GM12878 (cell line): ENCODE results near the gene TADA2A. TPM values are rescaled to one million over a fixed set of nuclear protein-coding genes. Genes with fewer than 3 reads are reported as not detected.

Experiments
- ATAC-seq: fragments of 200-7000 bp; cut with Tn5 transposase; 3 replicates; pipeline ENCODE4 v1.9.1; 2020; ENCODE audit warnings: mild to moderate bottlenecking, moderate library complexity
- BruUV-seq: library from RNA; stranded (reverse); fragments of 400-500 nt; replicated peaks from 2 replicates; lab custom pipeline; 2021; lab: Mats Ljungman, UMichigan
- CTCF ChIA-PET: fragments of 300-600 bp; sonication (Branson Sonifier 250); formaldehyde crosslinking; extraction: SDS; loops from one replicate; lab custom pipeline; 2021; ENCODE audit warnings: inconsistent platforms; lab: Yijun Ruan, JAX
- POLR2A ChIA-PET: fragments of 350-600 bp; formaldehyde crosslinking; extraction: SDS; loops from one replicate; lab custom pipeline; 2021; ENCODE audit warnings: inconsistent platforms; lab: Charles Lee
- RAD21 ChIA-PET: fragments of 300-600 bp; sonication (Branson Sonifier 250); formaldehyde crosslinking; loops from one replicate; lab custom pipeline; 2023; ENCODE audit warnings: antibody characterized with exemption; ENCODE audit not compliant: unreplicated experiment; lab: Charles Lee
- SMC1A ChIA-PET: fragments of 300-600 bp; sonication (Branson Sonifier 250); formaldehyde crosslinking; loops from one replicate; lab custom pipeline; 2023; ENCODE audit not compliant: unreplicated experiment, uncharacterized antibody; lab: Charles Lee
- DNase-seq: peaks from one replicate; pipeline ENCODE4 v3.0.0-alpha.2; 2011; ENCODE audit warnings: low read depth, low spot score
- FAIRE-seq: peaks from 3 replicates; lab custom pipeline; 2011; peaks lifted over from hg19 to GRCh38; lab: Jason Lieb, UNC
- H2AFZ ChIP-seq: 2 replicates; pipeline ENCODE4 v1.6.0; 2011; ENCODE audit warnings: low read depth, low read length, control low read depth; ENCODE audit not compliant: control insufficient read depth
- H3K27ac ChIP-seq: 2 replicates; pipeline ENCODE4 v1.5.1; 2011; ENCODE audit warnings: control low read depth; ENCODE audit not compliant: control insufficient read depth, insufficient read depth
- H3K27me3 ChIP-seq, 2 experiments: replicated peaks in 1 of 2; 2 replicates each; pipeline versions ENCODE4 v1.6.0 to v1.6.1; 2011; ENCODE audit warnings: low read length in 1 of 2; ENCODE audit not compliant: control insufficient read depth in 2 of 2, insufficient read depth in 2 of 2
- H3K36me3 ChIP-seq, 2 experiments: 2 replicates each; pipeline ENCODE4 v1.5.1; 2011; ENCODE audit warnings: low read length in 1 of 2; ENCODE audit not compliant: control insufficient read depth in 2 of 2, insufficient read depth in 2 of 2
- H3K4me1 ChIP-seq: 2 replicates; pipeline ENCODE4 v1.6.1; 2011; ENCODE audit warnings: mild to moderate bottlenecking, low read length, moderate library complexity, mixed read lengths; ENCODE audit not compliant: control insufficient read depth, insufficient read depth
- H3K4me2 ChIP-seq: 2 replicates; pipeline ENCODE4 v1.6.0; 2011; ENCODE audit warnings: control low read depth; ENCODE audit not compliant: control insufficient read depth, insufficient read depth
- H3K4me3 ChIP-seq: fragments of 200-600 bp; sonication (generic); 2 replicates; pipeline ENCODE4 v1.5.1; 2016
- H3K79me2 ChIP-seq: 2 replicates; pipeline ENCODE4 v1.6.0; 2011; ENCODE audit warnings: low read length; ENCODE audit not compliant: control insufficient read depth, insufficient read depth
- H3K9ac ChIP-seq: 2 replicates; pipeline ENCODE4 v1.8.0; 2011; ENCODE audit warnings: low read length, control low read depth, mixed read lengths; ENCODE audit not compliant: control insufficient read depth, insufficient read depth
- H3K9me3 ChIP-seq: replicated peaks from 3 replicates; pipeline ENCODE4 v1.5.1; 2011; ENCODE audit warnings: mild to moderate bottlenecking, low read length; ENCODE audit not compliant: control insufficient read depth, insufficient read depth
- H4K20me1 ChIP-seq: 2 replicates; pipeline ENCODE4 v1.6.0; 2011; ENCODE audit not compliant: control insufficient read depth, insufficient read depth
- NFYA ChIP-seq: IDR thresholded peaks from 2 replicates; pipeline ENCODE4 v1.6.1; 2011; ENCODE audit warnings: low read depth, mild to moderate bottlenecking, low read length, improper control_type of control experiment, borderline replicate concordance
- NFYB ChIP-seq: IDR thresholded peaks from 2 replicates; pipeline ENCODE4 v1.6.1; 2011; ENCODE audit warnings: low read depth, mild to moderate bottlenecking, low read length, improper control_type of control experiment, moderate library complexity; ENCODE audit not compliant: insufficient read depth
- RAD21 ChIP-seq: IDR thresholded peaks from 2 replicates; pipeline ENCODE4 v1.6.1; 2011; ENCODE audit warnings: mild to moderate bottlenecking, low read depth, low read length, moderate library complexity; ENCODE audit not compliant: insufficient read depth
- SIN3A ChIP-seq: IDR thresholded peaks from 2 replicates; pipeline ENCODE4 v1.6.1; 2012; ENCODE audit warnings: low read depth, low read length, improper control_type of control experiment
- SMAD1 ChIP-seq: fragments of 450-650 bp; IDR thresholded peaks from 2 replicates; pipeline ENCODE4 v1.6.1; 2018; ENCODE audit warnings: mild to moderate bottlenecking, low read depth; ENCODE audit not compliant: partially characterized antibody
- WGBS: methylation state at CpG from one replicate; pipeline ENCODE4 v1.1.6; 2016; ENCODE audit warnings: low lambda C conversion rate; ENCODE audit not compliant: insufficient replicate concordance, insufficient coverage; ENCODE audit errors: missing lambda C conversion rate; 5-methylcytosine and 5-hydroxymethylcytosine counted together
- in situ Hi-C: fragments of 300-500 bp; cut with MboI; formaldehyde crosslinking; loops from 9 replicates; pipeline ENCODE4 v1.14.3; 2018; ENCODE audit warnings: mixed read lengths
- intact Hi-C: fragments of 100-400 bp; cut with micrococcal nuclease; formaldehyde crosslinking; loops from one replicate; pipeline ENCODE4 v1.14.2; 2022; ENCODE audit not compliant: unreplicated experiment
- polyA plus RNA-seq, 11 experiments: library from polyadenylated mRNA; depleted of rRNA in 4 of 11; unstranded in 6 of 11; stranded (reverse) in 5 of 11; fragments of >200 nt; fragmentation: Nextera tagmentation in 4 of 11; fragmentation: Illumina TruSeq in 1 of 11; extraction: Ambion mirVana in 4 of 11; extraction: Trizol in 1 of 11; gene quantifications; 1 replicate in 1 of 11; 2 replicates in 10 of 11; pipeline versions ENCODE4 v1.2.1 to v1.2.3, GENCODE V29; 2011 to 2016; ENCODE audit warnings: inconsistent platforms in 2 of 11, missing spikeins in 2 of 11, low read depth in 1 of 11
- total RNA-seq, 4 experiments: library from RNA; depleted of rRNA in 3 of 4; stranded (reverse); fragments of >200 nt in 3 of 4; fragmentation: Illumina TruSeq in 1 of 4; extraction: Trizol in 1 of 4; gene quantifications; 2 replicates each; pipeline versions ENCODE4 v1.2.1 to v1.2.3, GENCODE V29; 2013 to 2021
- TF ChIP-seq, protein P1 (sequence below): IDR thresholded peaks from 2 replicates; pipeline ENCODE4 v1.6.1; 2012; ENCODE audit warnings: low read depth, low read length, improper control_type of control experiment
- TF ChIP-seq, protein P2 (sequence below): fragments of 450-650 bp; formaldehyde crosslinking; IDR thresholded peaks from 2 replicates; pipeline ENCODE4 v1.4.0; 2020; ENCODE audit warnings: mild to moderate bottlenecking, moderate library complexity
- TF ChIP-seq, protein P3 (sequence below), 3 experiments: IDR thresholded peaks in 2 of 3; conservative IDR thresholded peaks in 1 of 3; 2 replicates each; pipeline ENCODE4 v1.5.1; 2011; ENCODE audit warnings: low read depth in 3 of 3, low read length in 3 of 3, mild to moderate bottlenecking in 3 of 3, control low read depth in 2 of 3, moderate library complexity in 2 of 3, inconsistent platforms in 1 of 3, mixed read lengths in 1 of 3; ENCODE audit not compliant: control insufficient read depth in 2 of 3, insufficient read depth in 1 of 3; ENCODE audit errors: extremely low read depth in 1 of 3
- TF ChIP-seq, protein P4 (sequence below): IDR thresholded peaks from 2 replicates; pipeline ENCODE4 v1.6.1; 2012; ENCODE audit warnings: improper control_type of control experiment, low read depth, low read length; ENCODE audit not compliant: insufficient replicate concordance

TADA2A gene
- total and polyA plus RNA-seq, 10 of the 15 experiments (the other 5 are each of a cell fraction or from before 2014, with no cell fraction given), result 19.6 to 43.8 (median 34.1) TPM

DNA sequence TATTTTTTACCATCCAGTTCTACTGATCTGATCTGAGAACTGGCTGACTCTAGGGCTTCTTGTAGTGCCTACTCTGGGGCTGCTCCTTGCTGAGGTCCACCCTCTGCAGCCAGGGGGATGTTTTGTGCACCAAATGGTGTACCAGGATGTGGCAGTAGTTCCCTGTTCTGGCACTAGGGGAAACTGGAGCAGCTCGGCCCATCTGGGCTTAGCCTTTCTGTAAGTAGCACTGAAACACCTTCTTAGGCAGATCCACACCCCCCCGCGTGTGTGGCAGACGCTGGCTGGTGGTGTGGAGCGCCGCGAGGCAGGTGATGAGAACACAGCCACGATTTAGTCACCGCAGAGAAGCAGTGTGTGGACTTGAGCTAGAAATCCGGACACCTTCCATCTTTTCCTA, 100.0 kb downstream of the TADA2A start:
- Histone ChIP-seq H3K79me2 (no peaks in the 10 kb centered on the region; the same call in 1 of the 2 replicates), H3K27ac (no peak overlapping the region)
- WGBS, result 83% methylated on average over 10 of the region's 10 CpGs
- TF ChIP-seq RAD21, result 0 out of 2 replicates have a peak, but pooled peaks have one; percentile 2
- TF ChIP-seq, protein P1, sequence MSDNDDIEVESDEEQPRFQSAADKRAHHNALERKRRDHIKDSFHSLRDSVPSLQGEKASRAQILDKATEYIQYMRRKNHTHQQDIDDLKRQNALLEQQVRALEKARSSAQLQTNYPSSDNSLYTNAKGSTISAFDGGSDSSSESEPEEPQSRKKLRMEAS, result no peak
- TF ChIP-seq SMAD1, result no peak
- TF ChIP-seq, protein P2, sequence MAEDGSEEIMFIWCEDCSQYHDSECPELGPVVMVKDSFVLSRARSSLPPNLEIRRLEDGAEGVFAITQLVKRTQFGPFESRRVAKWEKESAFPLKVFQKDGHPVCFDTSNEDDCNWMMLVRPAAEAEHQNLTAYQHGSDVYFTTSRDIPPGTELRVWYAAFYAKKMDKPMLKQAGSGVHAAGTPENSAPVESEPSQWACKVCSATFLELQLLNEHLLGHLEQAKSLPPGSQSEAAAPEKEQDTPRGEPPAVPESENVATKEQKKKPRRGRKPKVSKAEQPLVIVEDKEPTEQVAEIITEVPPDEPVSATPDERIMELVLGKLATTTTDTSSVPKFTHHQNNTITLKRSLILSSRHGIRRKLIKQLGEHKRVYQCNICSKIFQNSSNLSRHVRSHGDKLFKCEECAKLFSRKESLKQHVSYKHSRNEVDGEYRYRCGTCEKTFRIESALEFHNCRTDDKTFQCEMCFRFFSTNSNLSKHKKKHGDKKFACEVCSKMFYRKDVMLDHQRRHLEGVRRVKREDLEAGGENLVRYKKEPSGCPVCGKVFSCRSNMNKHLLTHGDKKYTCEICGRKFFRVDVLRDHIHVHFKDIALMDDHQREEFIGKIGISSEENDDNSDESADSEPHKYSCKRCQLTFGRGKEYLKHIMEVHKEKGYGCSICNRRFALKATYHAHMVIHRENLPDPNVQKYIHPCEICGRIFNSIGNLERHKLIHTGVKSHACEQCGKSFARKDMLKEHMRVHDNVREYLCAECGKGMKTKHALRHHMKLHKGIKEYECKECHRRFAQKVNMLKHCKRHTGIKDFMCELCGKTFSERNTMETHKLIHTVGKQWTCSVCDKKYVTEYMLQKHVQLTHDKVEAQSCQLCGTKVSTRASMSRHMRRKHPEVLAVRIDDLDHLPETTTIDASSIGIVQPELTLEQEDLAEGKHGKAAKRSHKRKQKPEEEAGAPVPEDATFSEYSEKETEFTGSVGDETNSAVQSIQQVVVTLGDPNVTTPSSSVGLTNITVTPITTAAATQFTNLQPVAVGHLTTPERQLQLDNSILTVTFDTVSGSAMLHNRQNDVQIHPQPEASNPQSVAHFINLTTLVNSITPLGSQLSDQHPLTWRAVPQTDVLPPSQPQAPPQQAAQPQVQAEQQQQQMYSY (CRISPR knock-in tag), result no peak
- TF ChIP-seq, protein P3, sequence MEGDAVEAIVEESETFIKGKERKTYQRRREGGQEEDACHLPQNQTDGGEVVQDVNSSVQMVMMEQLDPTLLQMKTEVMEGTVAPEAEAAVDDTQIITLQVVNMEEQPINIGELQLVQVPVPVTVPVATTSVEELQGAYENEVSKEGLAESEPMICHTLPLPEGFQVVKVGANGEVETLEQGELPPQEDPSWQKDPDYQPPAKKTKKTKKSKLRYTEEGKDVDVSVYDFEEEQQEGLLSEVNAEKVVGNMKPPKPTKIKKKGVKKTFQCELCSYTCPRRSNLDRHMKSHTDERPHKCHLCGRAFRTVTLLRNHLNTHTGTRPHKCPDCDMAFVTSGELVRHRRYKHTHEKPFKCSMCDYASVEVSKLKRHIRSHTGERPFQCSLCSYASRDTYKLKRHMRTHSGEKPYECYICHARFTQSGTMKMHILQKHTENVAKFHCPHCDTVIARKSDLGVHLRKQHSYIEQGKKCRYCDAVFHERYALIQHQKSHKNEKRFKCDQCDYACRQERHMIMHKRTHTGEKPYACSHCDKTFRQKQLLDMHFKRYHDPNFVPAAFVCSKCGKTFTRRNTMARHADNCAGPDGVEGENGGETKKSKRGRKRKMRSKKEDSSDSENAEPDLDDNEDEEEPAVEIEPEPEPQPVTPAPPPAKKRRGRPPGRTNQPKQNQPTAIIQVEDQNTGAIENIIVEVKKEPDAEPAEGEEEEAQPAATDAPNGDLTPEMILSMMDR (IDR thresholded peaks at IDR 0.05 in 2 of 3, conservative IDR thresholded peaks at IDR 0.05 in 1 of 3; ENCODE audit: control insufficient read depth in 2 of 3, extremely low read depth in 1 of 3, insufficient read depth in 1 of 3, low read depth in 3 of 3, low read length in 3 of 3), result peak; percentile 21 to 60 (median 48)
- no peak for TF ChIP-seq NFYA
- TF ChIP-seq NFYB, result no peak
- TF ChIP-seq, protein P4, sequence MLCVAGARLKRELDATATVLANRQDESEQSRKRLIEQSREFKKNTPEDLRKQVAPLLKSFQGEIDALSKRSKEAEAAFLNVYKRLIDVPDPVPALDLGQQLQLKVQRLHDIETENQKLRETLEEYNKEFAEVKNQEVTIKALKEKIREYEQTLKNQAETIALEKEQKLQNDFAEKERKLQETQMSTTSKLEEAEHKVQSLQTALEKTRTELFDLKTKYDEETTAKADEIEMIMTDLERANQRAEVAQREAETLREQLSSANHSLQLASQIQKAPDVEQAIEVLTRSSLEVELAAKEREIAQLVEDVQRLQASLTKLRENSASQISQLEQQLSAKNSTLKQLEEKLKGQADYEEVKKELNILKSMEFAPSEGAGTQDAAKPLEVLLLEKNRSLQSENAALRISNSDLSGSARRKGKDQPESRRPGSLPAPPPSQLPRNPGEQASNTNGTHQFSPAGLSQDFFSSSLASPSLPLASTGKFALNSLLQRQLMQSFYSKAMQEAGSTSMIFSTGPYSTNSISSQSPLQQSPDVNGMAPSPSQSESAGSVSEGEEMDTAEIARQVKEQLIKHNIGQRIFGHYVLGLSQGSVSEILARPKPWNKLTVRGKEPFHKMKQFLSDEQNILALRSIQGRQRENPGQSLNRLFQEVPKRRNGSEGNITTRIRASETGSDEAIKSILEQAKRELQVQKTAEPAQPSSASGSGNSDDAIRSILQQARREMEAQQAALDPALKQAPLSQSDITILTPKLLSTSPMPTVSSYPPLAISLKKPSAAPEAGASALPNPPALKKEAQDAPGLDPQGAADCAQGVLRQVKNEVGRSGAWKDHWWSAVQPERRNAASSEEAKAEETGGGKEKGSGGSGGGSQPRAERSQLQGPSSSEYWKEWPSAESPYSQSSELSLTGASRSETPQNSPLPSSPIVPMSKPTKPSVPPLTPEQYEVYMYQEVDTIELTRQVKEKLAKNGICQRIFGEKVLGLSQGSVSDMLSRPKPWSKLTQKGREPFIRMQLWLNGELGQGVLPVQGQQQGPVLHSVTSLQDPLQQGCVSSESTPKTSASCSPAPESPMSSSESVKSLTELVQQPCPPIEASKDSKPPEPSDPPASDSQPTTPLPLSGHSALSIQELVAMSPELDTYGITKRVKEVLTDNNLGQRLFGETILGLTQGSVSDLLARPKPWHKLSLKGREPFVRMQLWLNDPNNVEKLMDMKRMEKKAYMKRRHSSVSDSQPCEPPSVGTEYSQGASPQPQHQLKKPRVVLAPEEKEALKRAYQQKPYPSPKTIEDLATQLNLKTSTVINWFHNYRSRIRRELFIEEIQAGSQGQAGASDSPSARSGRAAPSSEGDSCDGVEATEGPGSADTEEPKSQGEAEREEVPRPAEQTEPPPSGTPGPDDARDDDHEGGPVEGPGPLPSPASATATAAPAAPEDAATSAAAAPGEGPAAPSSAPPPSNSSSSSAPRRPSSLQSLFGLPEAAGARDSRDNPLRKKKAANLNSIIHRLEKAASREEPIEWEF, result no peak
- no peak for TF ChIP-seq SIN3A
- TF ChIP-seq, all 136 proteins: peak for 2
- Histone ChIP-seq H3K4me2 (no peak overlapping the region), H3K9ac (no peak overlapping the region), H3K27me3 (no peaks in the 10 kb centered on the region), H2AFZ (no peak overlapping the region), H3K4me1 (no peaks in the 10 kb centered on the region), H3K36me3 (peaks cover 3 to 5% of the 10 kb centered on the region in 2 experiments; a peak in 3 of 4 replicates), H4K20me1 (no peaks in the 10 kb centered on the region), H3K9me3 (no peaks in the 10 kb centered on the region), H3K4me3 (no peak overlapping the region)
- FAIRE-seq (no peak), ATAC-seq (peak; percentile 95), DNase-seq (no peak)
- intact Hi-C loops (no loop called here), in situ Hi-C loops (loop anchor here (25.0 kb wide), 1 partner anchor 881 kb away; no protein-coding TSS in a partner anchor)
- ChIA-PET RAD21 (no interaction called here), SMC1A (no interaction called here), CTCF (interaction anchor here (0.8 kb wide), 2 partner anchors 9 to 13 kb away, joined by 3 read pairs; no protein-coding TSS in a partner anchor), POLR2A (interaction anchor here (0.5 kb wide), 1 partner anchor 9 kb away, joined by 3 read pairs; no protein-coding TSS in a partner anchor)
- no TSS peak for BruUV-seq
